ENCODE measurements around the gene RBP5. TPM values are rescaled to one million over a fixed set of nuclear protein-coding genes. Genes with fewer than 3 reads are reported as not detected.

Gene RBP5
- total RNA-seq, 1 experiment from 2014 or later = not detected

GRCh38 chr12:7091660-7092228, 36.9 kb downstream of the RBP5 start:
- no peaks in the 10 kb centered on the region for H3K36me3 ChIP-seq (ENCODE audit: low read depth, low read length)
- ATAC-seq (peak; percentile 30), DNase-seq (no peak)
- H3K4me1 ChIP-seq (ENCODE audit: insufficient read depth, low read length) = peaks cover 3% of the 10 kb centered on the region; the same call in 1 of the 2 replicates
- no peaks in the 10 kb centered on the region for H3F3A ChIP-seq (ENCODE audit: low read length, unreplicated experiment)
- POLR2A ChIA-PET (ENCODE audit: unreplicated experiment) = no interaction called here
- H3K79me2 ChIP-seq (ENCODE audit: low read length) = no peaks in the 10 kb centered on the region
- intact Hi-C loops (cut with micrococcal nuclease) = loop anchor here (1.0 to 2.0 kb wide), 2 partner anchors 31 to 73 kb away; partner anchors contain the start of genes C1S and LPCAT3
- peak overlapping the region; percentile 91 for H2AFZ ChIP-seq (ENCODE audit: low read length)
- peak overlapping the region; percentile 88 for H3K4me2 ChIP-seq (ENCODE audit: low read length)
- H3K27ac ChIP-seq (ENCODE audit: low read length) = no peak overlapping the region
- TSS peak; percentile 28 for BruUV-seq (replicated peaks)
- no peaks in the 10 kb centered on the region for H3K9me2 ChIP-seq (replicated peaks; ENCODE audit: low read length)
- H4K20me1 ChIP-seq (ENCODE audit: low read length) = no peaks in the 10 kb centered on the region
- TF ChIP-seq CTCF (conservative IDR thresholded peaks at IDR 0.05; ENCODE audit: low read depth, low read length) = no peak
- no peak for TF ChIP-seq EZH2phosphoT487 (IDR thresholded peaks at IDR 0.05; ENCODE audit: borderline replicate concordance, low read length)
- TF ChIP-seq EZH2 (IDR thresholded peaks at IDR 0.05; ENCODE audit: low read length, unreplicated experiment) = no peak
- CTCF ChIA-PET = no interaction called here
- H3K4me3 ChIP-seq (ENCODE audit: low read length) = peak overlapping the region; percentile 66
- H3K9me3 ChIP-seq (ENCODE audit: low read length) = no peaks in the 10 kb centered on the region
- H3K9ac ChIP-seq (ENCODE audit: low read length) = no peak overlapping the region
- no peaks in the 10 kb centered on the region for H3K27me3 ChIP-seq (ENCODE audit: low read length)

- H3K4me2 ChIP-seq (ENCODE audit: low read length) = no peak overlapping the region
- H3K27ac ChIP-seq (ENCODE audit: low read length) = no peak overlapping the region
- DNase-seq (no peak), ATAC-seq (no peak)
- POLR2A ChIA-PET (ENCODE audit: unreplicated experiment) = no interaction called here
- peaks cover 3% of the 10 kb centered on the region; the same call in 1 of the 2 replicates for H3K4me1 ChIP-seq (ENCODE audit: insufficient read depth, low read length)
- CTCF ChIA-PET = no interaction called here
- H3K9me2 ChIP-seq (replicated peaks; ENCODE audit: low read length) = no peaks in the 10 kb centered on the region
- H3K4me3 ChIP-seq (ENCODE audit: low read length) = no peak overlapping the region
- no peaks in the 10 kb centered on the region for H4K20me1 ChIP-seq (ENCODE audit: low read length)
- no TSS peak for BruUV-seq (replicated peaks)
- TF ChIP-seq EZH2phosphoT487 (IDR thresholded peaks at IDR 0.05; ENCODE audit: borderline replicate concordance, low read length) = no peak
- TF ChIP-seq CTCF (conservative IDR thresholded peaks at IDR 0.05; ENCODE audit: low read depth, low read length) = no peak
- intact Hi-C loops (cut with micrococcal nuclease) = no loop called here
- no peak overlapping the region for H3K9ac ChIP-seq (ENCODE audit: low read length)
- H3K79me2 ChIP-seq (ENCODE audit: low read length) = no peaks in the 10 kb centered on the region
- H3K9me3 ChIP-seq (ENCODE audit: low read length) = no peaks in the 10 kb centered on the region
- no peaks in the 10 kb centered on the region for H3K36me3 ChIP-seq (ENCODE audit: low read depth, low read length)
- H3F3A ChIP-seq (ENCODE audit: low read length, unreplicated experiment) = no peaks in the 10 kb centered on the region
- H2AFZ ChIP-seq (ENCODE audit: low read length) = no peak overlapping the region
- H3K27me3 ChIP-seq (ENCODE audit: low read length) = no peaks in the 10 kb centered on the region
These were observed 37.5 kb downstream of the RBP5 start for GRCh38 chr12:7091171-7091570.

GRCh38 chr12:7090222-7090998, 38.3 kb downstream of the RBP5 start:
- Histone ChIP-seq H3K9me3 (ENCODE audit: low read length) (no peaks in the 10 kb centered on the region), H2AFZ (ENCODE audit: low read length) (no peak overlapping the region), H3K36me3 (ENCODE audit: low read depth, low read length) (no peaks in the 10 kb centered on the region), H3K4me2 (ENCODE audit: low read length) (no peak overlapping the region), H3F3A (ENCODE audit: low read length, unreplicated experiment) (no peaks in the 10 kb centered on the region), H4K20me1 (ENCODE audit: low read length) (no peaks in the 10 kb centered on the region), H3K4me1 (ENCODE audit: insufficient read depth, low read length) (peaks cover 3% of the 10 kb centered on the region; the same call in 1 of the 2 replicates), H3K27ac (ENCODE audit: low read length) (no peak overlapping the region), H3K9me2 (replicated peaks; ENCODE audit: low read length) (no peaks in the 10 kb centered on the region), H3K4me3 (ENCODE audit: low read length) (no peak overlapping the region), H3K79me2 (ENCODE audit: low read length) (no peaks in the 10 kb centered on the region), H3K9ac (ENCODE audit: low read length) (no peak overlapping the region), H3K27me3 (ENCODE audit: low read length) (no peaks in the 10 kb centered on the region)
- ChIA-PET CTCF (no interaction called here), POLR2A (ENCODE audit: unreplicated experiment) (no interaction called here)
- no TSS peak for BruUV-seq (replicated peaks)
- intact Hi-C loops (cut with micrococcal nuclease) = no loop called here
- ATAC-seq (no peak), DNase-seq (no peak)
- TF ChIP-seq EZH2phosphoT487 (IDR thresholded peaks at IDR 0.05; ENCODE audit: borderline replicate concordance, low read length) (no peak), CTCF (conservative IDR thresholded peaks at IDR 0.05; ENCODE audit: low read depth, low read length) (no peak), EZH2 (IDR thresholded peaks at IDR 0.05; ENCODE audit: low read length, unreplicated experiment) (no peak)
